Caco-2 (cell line): ENCODE results near the gene FER. TPM values are rescaled to one million over a fixed set of nuclear protein-coding genes. Genes with fewer than 3 reads are reported as not detected.
"Not testable (repeated sequence)": the region's sequence is repeated elsewhere in the genome, so short reads cannot be mapped to it uniquely, and the experiment has no call there.

Source experiments
- BruUV-seq: library from RNA; stranded (reverse); fragments of 400-500 nt; replicated peaks from 2 replicates; lab custom pipeline; 2021; lab: Mats Ljungman, UMichigan
- CTCF ChIA-PET: fragments of 300-600 bp; sonication (Branson Sonifier 250); formaldehyde crosslinking; loops from one replicate; lab custom pipeline; 2022; ENCODE audit warnings: antibody characterized with exemption; lab: Charles Lee
- POLR2A ChIA-PET: fragments of 300-600 bp; sonication (Branson Sonifier 250); formaldehyde crosslinking; loops from one replicate; lab custom pipeline; 2022; ENCODE audit warnings: antibody characterized with exemption; lab: Charles Lee
- DNase-seq, 2 experiments: peaks; one replicate each; pipeline versions ENCODE4 v3.0.0 to v3.0.0-alpha.2; 2020 to 2022
- H3K27me3 ChIP-seq: replicated peaks from 2 replicates; pipeline ENCODE4 v1.6.0; 2011; ENCODE audit warnings: low read length; ENCODE audit not compliant: control insufficient read depth, insufficient read depth
- H3K36me3 ChIP-seq: 2 replicates; pipeline ENCODE4 v1.5.1; 2011; ENCODE audit warnings: low read length; ENCODE audit not compliant: control insufficient read depth, insufficient read depth
- H3K4me1 ChIP-seq: fragments of 250-450 bp; sonication (Bioruptor Pico); 2 replicates; pipeline ENCODE4 v1.5.1; 2020; ENCODE audit warnings: mild to moderate bottlenecking
- H3K4me3 ChIP-seq: 2 replicates; pipeline ENCODE4 v1.5.1; 2011; ENCODE audit warnings: low read depth, mild to moderate bottlenecking, control low read depth, low read length
- H3K9me3 ChIP-seq: fragments of 250-450 bp; sonication (Bioruptor Pico); 2 replicates; pipeline ENCODE4 v1.5.1; 2020; ENCODE audit warnings: mild to moderate bottlenecking, moderate library complexity
- H3K27ac Mint-ChIP-seq: one replicate; pipeline ENCODE4 v1.8.0; 2022; ENCODE audit warnings: mixed read lengths; ENCODE audit not compliant: unreplicated experiment
- H3K27me3 Mint-ChIP-seq: one replicate; pipeline ENCODE4 v1.8.0; 2022; ENCODE audit warnings: mixed read lengths; ENCODE audit not compliant: insufficient read depth, unreplicated experiment
- H3K36me3 Mint-ChIP-seq: one replicate; pipeline ENCODE4 v1.8.0; 2022; ENCODE audit warnings: mild to moderate bottlenecking, mixed read lengths; ENCODE audit not compliant: insufficient read depth, unreplicated experiment
- H3K4me1 Mint-ChIP-seq: one replicate; pipeline ENCODE4 v1.8.0; 2022; ENCODE audit warnings: low read depth, mixed read lengths; ENCODE audit not compliant: unreplicated experiment
- H3K4me3 Mint-ChIP-seq: one replicate; pipeline ENCODE4 v1.8.0; 2022; ENCODE audit warnings: mild to moderate bottlenecking, moderate library complexity, mixed read lengths; ENCODE audit not compliant: unreplicated experiment
- H3K9me3 Mint-ChIP-seq: one replicate; pipeline ENCODE4 v1.8.0; 2022; ENCODE audit warnings: mixed read lengths; ENCODE audit not compliant: unreplicated experiment
- intact Hi-C: fragments of 100-400 bp; cut with micrococcal nuclease; formaldehyde crosslinking; loops from one replicate; pipeline ENCODE4 v1.10.0; 2022; ENCODE audit not compliant: unreplicated experiment
- total RNA-seq: library from RNA; stranded (reverse); gene quantifications from 2 replicates; pipeline ENCODE4 v1.2.3, GENCODE V29; 2022
- TF ChIP-seq, protein P1 (sequence below), 2 experiments: fragments of 200-600 bp in 1 of 2; IDR thresholded peaks; 1 replicate in 1 of 2; 2 replicates in 1 of 2; pipeline versions ENCODE4 v1.5.1 to v1.8.0; 2011 to 2022; ENCODE audit warnings: antibody characterized with exemption in 1 of 2, control low read depth in 1 of 2, inconsistent platforms in 1 of 2, low read depth in 1 of 2, low read length in 1 of 2, mild to moderate bottlenecking in 1 of 2, moderate library complexity in 1 of 2; ENCODE audit not compliant: insufficient read depth in 1 of 2, severe bottlenecking in 1 of 2, unreplicated experiment in 1 of 2

Gene FER
- total RNA-seq, 1 experiment from 2014 or later: 43.1 TPM

DNA sequence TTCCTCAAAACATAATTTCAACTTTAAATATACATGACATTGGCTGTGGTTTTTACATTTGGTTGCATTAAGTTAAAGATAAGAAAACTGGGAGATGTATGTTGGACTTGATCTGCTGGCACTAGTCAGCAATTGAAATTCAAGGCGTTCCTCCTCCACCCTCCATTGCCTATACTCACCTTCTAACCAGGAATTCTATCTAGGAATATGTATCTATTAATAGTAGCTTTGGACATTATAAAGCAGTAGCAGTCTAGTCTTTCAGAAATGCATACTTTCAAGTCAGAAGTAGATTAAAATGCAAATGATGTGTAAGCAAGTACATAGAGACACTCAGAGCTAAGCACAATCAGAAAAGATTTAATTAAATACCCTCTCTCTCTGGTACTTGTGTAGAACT is 24.9 kb downstream of the FER start:
- no peak overlapping the region for H3K4me3 ChIP-seq
- no peaks in the 10 kb centered on the region for H3K4me1 ChIP-seq
- Mint-ChIP-seq H3K27me3 (no peaks in the 10 kb centered on the region), H3K4me1 (peaks cover 7% of the 10 kb centered on the region), H3K36me3 (peaks cover 25% of the 10 kb centered on the region), H3K27ac (no peak overlapping the region), H3K4me3 (no peak overlapping the region), H3K9me3 (peaks cover 6% of the 10 kb centered on the region)
- intact Hi-C loops: no loop called here
- no TSS peak for BruUV-seq
- DNase-seq: no peak
- H3K9me3 ChIP-seq: no peaks in the 10 kb centered on the region
- CTCF ChIA-PET: no interaction called here
- H3K36me3 ChIP-seq: no peaks in the 10 kb centered on the region
- POLR2A ChIA-PET: no interaction called here
- TF ChIP-seq, protein P1, sequence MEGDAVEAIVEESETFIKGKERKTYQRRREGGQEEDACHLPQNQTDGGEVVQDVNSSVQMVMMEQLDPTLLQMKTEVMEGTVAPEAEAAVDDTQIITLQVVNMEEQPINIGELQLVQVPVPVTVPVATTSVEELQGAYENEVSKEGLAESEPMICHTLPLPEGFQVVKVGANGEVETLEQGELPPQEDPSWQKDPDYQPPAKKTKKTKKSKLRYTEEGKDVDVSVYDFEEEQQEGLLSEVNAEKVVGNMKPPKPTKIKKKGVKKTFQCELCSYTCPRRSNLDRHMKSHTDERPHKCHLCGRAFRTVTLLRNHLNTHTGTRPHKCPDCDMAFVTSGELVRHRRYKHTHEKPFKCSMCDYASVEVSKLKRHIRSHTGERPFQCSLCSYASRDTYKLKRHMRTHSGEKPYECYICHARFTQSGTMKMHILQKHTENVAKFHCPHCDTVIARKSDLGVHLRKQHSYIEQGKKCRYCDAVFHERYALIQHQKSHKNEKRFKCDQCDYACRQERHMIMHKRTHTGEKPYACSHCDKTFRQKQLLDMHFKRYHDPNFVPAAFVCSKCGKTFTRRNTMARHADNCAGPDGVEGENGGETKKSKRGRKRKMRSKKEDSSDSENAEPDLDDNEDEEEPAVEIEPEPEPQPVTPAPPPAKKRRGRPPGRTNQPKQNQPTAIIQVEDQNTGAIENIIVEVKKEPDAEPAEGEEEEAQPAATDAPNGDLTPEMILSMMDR (IDR thresholded peaks at IDR 0.05; ENCODE audit: insufficient read depth in 1 of 2, low read depth in 1 of 2, low read length in 1 of 2, severe bottlenecking in 1 of 2, unreplicated experiment in 1 of 2): no peak
- H3K27me3 ChIP-seq: no peaks in the 10 kb centered on the region

DNA sequence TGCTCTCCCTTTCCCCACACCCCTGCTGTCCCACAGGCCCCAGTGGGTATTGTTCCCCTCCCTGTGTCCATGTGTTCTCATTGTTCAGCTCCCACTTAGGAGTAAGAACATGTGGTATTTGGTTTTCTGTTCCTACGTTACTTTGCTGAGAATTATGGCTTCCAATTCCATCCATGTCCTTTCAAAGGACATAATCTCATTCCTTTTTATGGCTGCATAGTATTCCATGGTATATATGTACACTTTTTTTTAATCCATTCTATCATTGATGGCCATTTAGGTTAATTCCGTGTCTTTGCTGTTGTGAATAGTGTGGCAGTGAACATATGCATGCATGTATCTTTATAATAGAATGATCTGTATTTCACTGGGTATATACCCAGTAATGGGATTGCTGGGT is 25.6 kb downstream of the FER start:
- Histone ChIP-seq H3K27me3 (no peaks in the 10 kb centered on the region), H3K4me1 (no peaks in the 10 kb centered on the region), H3K36me3 (no peaks in the 10 kb centered on the region), H3K4me3 (no peak overlapping the region), H3K9me3 (no peaks in the 10 kb centered on the region)
- Mint-ChIP-seq H3K4me1 (peaks cover 7% of the 10 kb centered on the region), H3K36me3 (peaks cover 26% of the 10 kb centered on the region), H3K4me3 (no peak overlapping the region), H3K27ac (no peak overlapping the region), H3K27me3 (no peaks in the 10 kb centered on the region), H3K9me3 (peaks cover 14% of the 10 kb centered on the region)
- DNase-seq: no peak
- BruUV-seq: no TSS peak
- POLR2A ChIA-PET: no interaction called here
- CTCF ChIA-PET: no interaction called here
- TF ChIP-seq, protein P1 (IDR thresholded peaks at IDR 0.05; ENCODE audit: insufficient read depth in 1 of 2, low read depth in 1 of 2, low read length in 1 of 2, severe bottlenecking in 1 of 2, unreplicated experiment in 1 of 2): no peak
- intact Hi-C loops: no loop called here

DNA sequence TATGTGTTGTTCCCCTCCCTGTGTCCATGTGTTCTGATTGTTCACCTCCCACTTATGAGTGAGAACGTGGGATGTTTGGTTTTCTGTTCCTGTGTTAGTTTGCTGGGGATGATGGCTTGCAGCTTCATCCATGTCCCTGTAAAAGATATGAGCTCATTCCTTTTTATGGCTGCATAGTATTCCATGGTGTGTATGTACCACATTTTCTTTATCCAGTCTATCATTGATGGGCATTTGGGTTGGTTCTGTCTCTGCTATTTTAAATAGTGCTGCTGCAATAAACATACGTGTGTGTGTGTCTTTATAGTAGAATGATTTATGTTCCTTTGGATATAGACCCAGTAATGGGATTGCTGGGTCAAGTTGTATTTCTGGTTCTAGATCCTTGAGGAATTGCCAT is 26.4 kb downstream of the FER start:
- POLR2A ChIA-PET, H3K27ac Mint-ChIP-seq, H3K36me3 ChIP-seq, H3K4me3 Mint-ChIP-seq, CTCF ChIA-PET, intact Hi-C loops, H3K4me1 ChIP-seq, H3K27me3 Mint-ChIP-seq, DNase-seq, H3K27me3 ChIP-seq, H3K4me3 ChIP-seq, BruUV-seq, H3K4me1 Mint-ChIP-seq, H3K9me3 ChIP-seq: not testable (repeated sequence)
- H3K36me3 Mint-ChIP-seq: peaks cover 26% of the 10 kb centered on the region
- H3K9me3 Mint-ChIP-seq: peaks cover 21% of the 10 kb centered on the region

DNA sequence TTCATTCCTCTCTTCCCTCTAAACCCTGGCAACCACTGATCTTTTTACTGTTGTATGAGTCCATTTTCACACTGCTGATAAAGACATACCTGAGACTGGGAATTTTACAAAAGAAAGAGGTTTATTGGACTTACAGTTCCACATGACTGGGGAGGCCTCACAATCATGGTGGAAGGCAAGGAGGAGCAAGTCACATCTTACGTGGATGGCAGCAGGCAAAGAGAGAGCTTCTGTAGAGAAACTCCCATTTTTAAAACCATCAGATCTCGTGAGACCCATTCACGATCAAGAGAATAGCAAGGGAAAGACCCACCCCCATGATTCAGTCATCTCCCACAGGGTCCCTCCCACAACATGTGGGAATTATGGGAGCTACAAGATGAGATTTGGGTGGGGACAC is 29.9 kb downstream of the FER start:
- H3K4me1 Mint-ChIP-seq, H3K4me3 ChIP-seq, H3K27ac Mint-ChIP-seq, H3K27me3 Mint-ChIP-seq, POLR2A ChIA-PET, intact Hi-C loops, H3K4me1 ChIP-seq, H3K4me3 Mint-ChIP-seq, CTCF ChIA-PET, BruUV-seq, H3K9me3 ChIP-seq, H3K27me3 ChIP-seq, H3K36me3 ChIP-seq, DNase-seq: not testable (repeated sequence)
- H3K9me3 Mint-ChIP-seq: peaks cover 38% of the 10 kb centered on the region
- peaks cover 17% of the 10 kb centered on the region for H3K36me3 Mint-ChIP-seq

DNA sequence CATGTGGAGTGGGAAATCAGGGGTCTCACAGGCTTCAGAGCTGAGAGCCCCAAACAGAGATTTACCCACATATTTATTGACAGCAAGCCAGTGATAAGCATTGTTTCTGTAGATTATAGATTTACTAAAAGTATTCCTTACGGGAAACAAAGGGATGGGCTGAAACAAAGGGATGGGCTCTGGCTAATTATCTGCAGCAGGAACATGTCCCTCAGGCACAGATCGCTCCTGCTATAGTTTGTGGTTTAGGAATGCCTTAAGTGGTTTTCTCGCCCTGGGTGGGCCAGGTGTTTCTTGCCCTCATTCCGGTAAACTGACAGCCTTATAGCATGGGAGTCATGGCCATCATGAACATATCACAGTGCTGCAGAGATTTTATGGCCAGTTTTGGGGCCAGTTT is 36.9 kb downstream of the FER start:
- H3K4me3 ChIP-seq, H3K27me3 Mint-ChIP-seq, H3K27ac Mint-ChIP-seq, intact Hi-C loops, POLR2A ChIA-PET, CTCF ChIA-PET, DNase-seq, H3K4me1 ChIP-seq, BruUV-seq, H3K27me3 ChIP-seq, H3K36me3 ChIP-seq, H3K4me3 Mint-ChIP-seq, H3K4me1 Mint-ChIP-seq: not testable (repeated sequence)
- peaks cover 29% of the 10 kb centered on the region for H3K9me3 Mint-ChIP-seq
- peaks cover 14% of the 10 kb centered on the region for H3K9me3 ChIP-seq
- H3K36me3 Mint-ChIP-seq: peaks cover 24% of the 10 kb centered on the region
